ENCODE measurements around the gene TET2. TPM values are rescaled to one million over a fixed set of nuclear protein-coding genes. Genes with fewer than 3 reads are reported as not detected.

The TET2 gene
- total RNA-seq, 1 experiment from 2014 or later = 20.5 TPM

GRCh38 chr4:105327956-105328355 is 181.3 kb downstream of the TET2 start:
- no peak for DNase-seq (ENCODE audit: unreplicated experiment)
- ChIA-PET POLR2A (no interaction called here), CTCF (interaction anchor here (0.6 kb wide), 2 partner anchors 70 to 148 kb away, joined by 3 read pairs; no protein-coding TSS in a partner anchor)
- intact Hi-C loops (cut with micrococcal nuclease) = no loop called here
- H3K27me3 Mint-ChIP-seq (ENCODE audit: insufficient read depth, unreplicated experiment) = no peaks in the 10 kb centered on the region
- no peaks in the 10 kb centered on the region for H3K36me3 Mint-ChIP-seq (ENCODE audit: insufficient read depth, unreplicated experiment)
- H3K9me3 Mint-ChIP-seq (ENCODE audit: unreplicated experiment) = no peaks in the 10 kb centered on the region
- no peak overlapping the region for H3K27ac Mint-ChIP-seq (ENCODE audit: low read depth, unreplicated experiment)
- no peak overlapping the region for H3K4me3 Mint-ChIP-seq (ENCODE audit: unreplicated experiment)
- no peaks in the 10 kb centered on the region for H3K4me1 Mint-ChIP-seq (ENCODE audit: insufficient read depth, unreplicated experiment)
- TF ChIP-seq CTCF (IDR thresholded peaks at IDR 0.05; ENCODE audit: unreplicated experiment) = no peak
- BruUV-seq (replicated peaks) = no TSS peak

GRCh38 chr4:105329081-105329480 is 182.4 kb downstream of the TET2 start:
- H3K36me3 Mint-ChIP-seq (ENCODE audit: insufficient read depth, unreplicated experiment) = no peaks in the 10 kb centered on the region
- intact Hi-C loops (cut with micrococcal nuclease) = no loop called here
- POLR2A ChIA-PET = no interaction called here
- BruUV-seq (replicated peaks) = no TSS peak
- no peak overlapping the region for H3K27ac Mint-ChIP-seq (ENCODE audit: low read depth, unreplicated experiment)
- TF ChIP-seq CTCF (IDR thresholded peaks at IDR 0.05; ENCODE audit: unreplicated experiment) = no peak
- DNase-seq (ENCODE audit: unreplicated experiment) = no peak
- H3K4me3 Mint-ChIP-seq (ENCODE audit: unreplicated experiment) = no peak overlapping the region
- H3K4me1 Mint-ChIP-seq (ENCODE audit: insufficient read depth, unreplicated experiment) = no peaks in the 10 kb centered on the region
- H3K9me3 Mint-ChIP-seq (ENCODE audit: unreplicated experiment) = no peaks in the 10 kb centered on the region
- CTCF ChIA-PET = interaction anchor here (0.6 kb wide), 1 partner anchor 8 kb away, joined by 3 read pairs; no protein-coding TSS in a partner anchor
- no peaks in the 10 kb centered on the region for H3K27me3 Mint-ChIP-seq (ENCODE audit: insufficient read depth, unreplicated experiment)
